Fibroblast of lung (primary cell): Measurements from ENCODE around the gene NECAP2.

Experiments
- EZH2 ChIP-seq: IDR thresholded peaks from 2 replicates; pipeline ENCODE4 v1.5.1; 2012; ENCODE audit warnings: low read length, control low read depth, mild to moderate bottlenecking; ENCODE audit errors: missing control alignments
- TF ChIP-seq, protein P1 (sequence below), 2 donors: IDR thresholded peaks in 1 of 2; conservative IDR thresholded peaks in 1 of 2; 1 replicate in 1 of 2; 2 replicates in 1 of 2; pipeline ENCODE4 v1.5.1; 2011 to 2012; ENCODE audit warnings: low read length in 2 of 2, control low read depth in 1 of 2, inconsistent platforms in 1 of 2, low read depth in 1 of 2, mild to moderate bottlenecking in 1 of 2

GRCh38 chr1:16445052-16445451 lies 4.5 kb downstream of the NECAP2 start:
- TF ChIP-seq, protein P1, sequence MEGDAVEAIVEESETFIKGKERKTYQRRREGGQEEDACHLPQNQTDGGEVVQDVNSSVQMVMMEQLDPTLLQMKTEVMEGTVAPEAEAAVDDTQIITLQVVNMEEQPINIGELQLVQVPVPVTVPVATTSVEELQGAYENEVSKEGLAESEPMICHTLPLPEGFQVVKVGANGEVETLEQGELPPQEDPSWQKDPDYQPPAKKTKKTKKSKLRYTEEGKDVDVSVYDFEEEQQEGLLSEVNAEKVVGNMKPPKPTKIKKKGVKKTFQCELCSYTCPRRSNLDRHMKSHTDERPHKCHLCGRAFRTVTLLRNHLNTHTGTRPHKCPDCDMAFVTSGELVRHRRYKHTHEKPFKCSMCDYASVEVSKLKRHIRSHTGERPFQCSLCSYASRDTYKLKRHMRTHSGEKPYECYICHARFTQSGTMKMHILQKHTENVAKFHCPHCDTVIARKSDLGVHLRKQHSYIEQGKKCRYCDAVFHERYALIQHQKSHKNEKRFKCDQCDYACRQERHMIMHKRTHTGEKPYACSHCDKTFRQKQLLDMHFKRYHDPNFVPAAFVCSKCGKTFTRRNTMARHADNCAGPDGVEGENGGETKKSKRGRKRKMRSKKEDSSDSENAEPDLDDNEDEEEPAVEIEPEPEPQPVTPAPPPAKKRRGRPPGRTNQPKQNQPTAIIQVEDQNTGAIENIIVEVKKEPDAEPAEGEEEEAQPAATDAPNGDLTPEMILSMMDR (conservative IDR thresholded peaks at IDR 0.05 in 1 of 2, IDR thresholded peaks at IDR 0.05 in 1 of 2; ENCODE audit: low read depth in 1 of 2, low read length in 2 of 2), result no peak
- no peak for TF ChIP-seq EZH2
